Measurements from ENCODE around the gene SYT1.

- TF ChIP-seq EZH2 (IDR thresholded peaks at IDR 0.05) (no peak), FOXP2 (optimal IDR thresholded peaks at IDR 0.05; ENCODE audit: control extremely low read depth, extremely low read length, insufficient read depth) (no peak)
Observed at GRCh38 chr12:79408689-79409088, 544.1 kb downstream of the SYT1 start.
